Measurements from ENCODE around the gene PLEKHA6.

GRCh38 chr1:204404629-204405028 is 44.9 kb upstream of the PLEKHA6 start:
- TF ChIP-seq, protein P1, sequence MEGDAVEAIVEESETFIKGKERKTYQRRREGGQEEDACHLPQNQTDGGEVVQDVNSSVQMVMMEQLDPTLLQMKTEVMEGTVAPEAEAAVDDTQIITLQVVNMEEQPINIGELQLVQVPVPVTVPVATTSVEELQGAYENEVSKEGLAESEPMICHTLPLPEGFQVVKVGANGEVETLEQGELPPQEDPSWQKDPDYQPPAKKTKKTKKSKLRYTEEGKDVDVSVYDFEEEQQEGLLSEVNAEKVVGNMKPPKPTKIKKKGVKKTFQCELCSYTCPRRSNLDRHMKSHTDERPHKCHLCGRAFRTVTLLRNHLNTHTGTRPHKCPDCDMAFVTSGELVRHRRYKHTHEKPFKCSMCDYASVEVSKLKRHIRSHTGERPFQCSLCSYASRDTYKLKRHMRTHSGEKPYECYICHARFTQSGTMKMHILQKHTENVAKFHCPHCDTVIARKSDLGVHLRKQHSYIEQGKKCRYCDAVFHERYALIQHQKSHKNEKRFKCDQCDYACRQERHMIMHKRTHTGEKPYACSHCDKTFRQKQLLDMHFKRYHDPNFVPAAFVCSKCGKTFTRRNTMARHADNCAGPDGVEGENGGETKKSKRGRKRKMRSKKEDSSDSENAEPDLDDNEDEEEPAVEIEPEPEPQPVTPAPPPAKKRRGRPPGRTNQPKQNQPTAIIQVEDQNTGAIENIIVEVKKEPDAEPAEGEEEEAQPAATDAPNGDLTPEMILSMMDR (IDR thresholded peaks at IDR 0.05), result no peak
- TF ChIP-seq POLR2A (IDR thresholded peaks at IDR 0.05), result no peak

All from prostate gland (tissue), 2 donors.